ACC112 (cell line): ENCODE measurements around the gene ZNF423.
A peak's percentile ranks its signal among the peaks of the same experiment; 100 is the strongest.

Experiments used
- H2AFZ ChIP-seq: fragments of 200-600 bp; sonication (generic); one replicate; pipeline ENCODE4 v1.6.0; 2017; ENCODE audit warnings: antibody characterized with exemption, low read length; ENCODE audit not compliant: unreplicated experiment
- H3K27ac ChIP-seq: fragments of 200-600 bp; sonication (generic); 2 replicates; pipeline ENCODE4 v1.5.1; 2014; ENCODE audit warnings: low read depth, mild to moderate bottlenecking, antibody characterized with exemption, low read length, moderate library complexity
- H3K27me3 ChIP-seq: fragments of 200-600 bp; sonication (generic); 2 replicates; pipeline ENCODE4 v1.6.1; 2014; ENCODE audit warnings: mild to moderate bottlenecking, antibody characterized with exemption, low read length, moderate library complexity, mixed read lengths; ENCODE audit not compliant: insufficient read depth
- H3K36me3 ChIP-seq: fragments of 200-600 bp; sonication (generic); 2 replicates; pipeline ENCODE4 v1.6.1; 2016; ENCODE audit warnings: mild to moderate bottlenecking, antibody characterized with exemption, low read length, moderate library complexity, mixed read lengths; ENCODE audit not compliant: insufficient read depth
- H3K4me1 ChIP-seq: fragments of 200-600 bp; sonication (generic); one replicate; pipeline ENCODE4 v1.6.1; 2016; ENCODE audit warnings: low read length, mixed read lengths; ENCODE audit not compliant: insufficient read depth, unreplicated experiment, control insufficient read depth
- H3K4me3 ChIP-seq: fragments of 200-600 bp; sonication (generic); 2 replicates; pipeline ENCODE4 v1.5.1; 2014; ENCODE audit warnings: mild to moderate bottlenecking, low read depth, low read length
- H3K79me2 ChIP-seq: fragments of 200-600 bp; sonication (generic); one replicate; pipeline ENCODE4 v1.6.0; 2016; ENCODE audit warnings: low read length; ENCODE audit not compliant: control insufficient read depth, unreplicated experiment, insufficient read depth

ZNF423 gene

DNA sequence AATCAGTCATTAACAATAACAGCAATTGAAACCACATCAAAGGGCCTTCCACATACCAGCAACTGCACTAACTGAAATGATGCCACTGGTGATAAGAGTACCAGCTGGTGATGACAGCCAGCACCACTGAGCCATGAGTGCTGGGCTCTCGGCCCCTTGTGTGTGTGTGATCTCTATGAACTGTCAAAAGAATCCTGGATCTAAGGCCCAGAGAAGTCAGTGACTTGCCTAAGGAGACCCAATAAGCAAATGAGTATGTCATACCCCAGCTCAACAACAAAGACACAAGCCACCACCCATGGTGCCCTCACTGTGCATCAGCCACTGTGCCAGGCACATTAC, 220.9 kb downstream of the ZNF423 start:
- no peaks in the 10 kb centered on the region for H3K27me3 ChIP-seq
- no peak overlapping the region for H3K27ac ChIP-seq
- H3K36me3 ChIP-seq, result no peaks in the 10 kb centered on the region
- H3K79me2 ChIP-seq, result no peaks in the 10 kb centered on the region
- H3K4me1 ChIP-seq, result peaks cover 20% of the 10 kb centered on the region
- no peak overlapping the region for H3K4me3 ChIP-seq
- no peak overlapping the region for H2AFZ ChIP-seq

DNA sequence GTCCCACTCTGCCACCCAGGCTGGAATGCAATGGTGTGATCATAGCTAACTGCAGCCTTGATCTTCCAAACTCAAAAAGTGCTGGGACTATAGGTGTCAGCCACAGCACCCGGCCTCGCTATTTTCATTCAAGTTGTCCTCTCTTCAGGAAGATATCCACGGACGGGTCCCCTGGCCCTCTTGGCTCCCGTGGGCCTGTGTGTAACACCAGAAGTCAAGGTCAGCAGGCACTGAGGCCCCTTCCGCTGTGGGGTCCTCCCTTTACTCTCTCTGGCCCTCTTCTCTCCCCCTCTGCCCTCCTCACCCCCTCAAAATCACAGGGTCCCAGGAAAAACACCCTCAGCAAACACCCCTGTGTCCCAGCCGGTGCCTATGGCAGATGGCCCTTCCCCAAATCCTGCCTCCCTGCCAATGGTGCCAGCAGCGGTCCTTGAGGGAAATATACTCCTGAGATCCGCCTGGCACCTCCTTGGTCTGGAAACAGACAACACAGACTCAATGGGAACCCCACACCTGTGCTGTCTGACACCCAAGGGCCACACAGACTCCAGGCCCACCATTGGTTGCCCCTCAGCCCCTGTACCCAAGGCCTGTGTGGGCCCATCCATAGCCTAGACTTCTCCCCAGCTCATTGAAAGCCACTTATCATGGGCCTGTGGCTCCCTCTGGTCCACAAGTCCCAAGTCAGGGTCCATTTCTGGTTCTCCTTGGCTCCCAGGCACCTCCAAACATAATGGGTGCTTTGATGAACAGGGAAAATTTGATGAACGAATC, 221.5 kb downstream of the ZNF423 start:
- Histone ChIP-seq H3K36me3 (no peaks in the 10 kb centered on the region), H3K4me1 (peaks cover 15% of the 10 kb centered on the region), H3K4me3 (no peak overlapping the region), H3K27me3 (no peaks in the 10 kb centered on the region), H3K79me2 (no peaks in the 10 kb centered on the region), H2AFZ (no peak overlapping the region), H3K27ac (no peak overlapping the region)

GRCh38 chr16:49632795-49633184, 223.1 kb downstream of the ZNF423 start:
- H2AFZ ChIP-seq, result no peak overlapping the region
- no peak overlapping the region for H3K4me3 ChIP-seq
- no peaks in the 10 kb centered on the region for H3K27me3 ChIP-seq
- no peak overlapping the region for H3K27ac ChIP-seq
- H3K36me3 ChIP-seq, result no peaks in the 10 kb centered on the region
- peaks cover 11% of the 10 kb centered on the region for H3K4me1 ChIP-seq
- no peaks in the 10 kb centered on the region for H3K79me2 ChIP-seq

DNA sequence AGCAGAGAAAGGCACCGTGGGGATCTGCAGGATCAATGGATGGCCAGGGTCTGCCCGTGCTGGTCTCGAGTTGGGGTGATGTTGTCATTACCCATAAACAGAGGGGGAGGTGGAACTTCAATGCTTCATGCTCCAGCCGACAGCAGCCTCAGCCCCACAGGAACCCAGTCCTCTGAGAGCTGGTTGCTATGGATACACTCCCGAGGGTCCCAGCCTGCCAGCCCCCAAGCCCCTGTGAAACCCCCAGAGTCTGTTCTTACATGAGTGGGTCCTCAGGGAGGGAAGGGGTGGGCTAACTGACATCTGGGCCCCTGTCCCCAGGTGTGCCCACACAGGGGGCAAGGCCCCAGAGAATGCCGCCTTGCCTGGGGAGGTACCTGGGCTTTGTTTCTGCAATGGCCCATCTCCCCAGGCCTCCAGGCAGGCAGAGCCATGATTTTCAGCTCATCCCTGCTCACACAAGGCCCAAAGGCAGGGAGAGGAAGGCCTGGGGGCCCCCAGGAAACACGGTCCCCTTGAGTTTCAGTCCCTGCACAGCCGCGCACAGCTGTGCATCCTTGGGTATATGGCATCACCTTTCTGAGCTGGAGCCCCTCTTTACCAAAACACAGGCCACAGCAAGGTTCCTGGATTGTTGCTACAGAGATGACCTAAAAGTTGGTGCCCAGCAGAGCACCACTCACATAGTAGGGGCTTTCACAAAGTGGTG, 223.7 kb downstream of the ZNF423 start:
- Histone ChIP-seq H2AFZ (no peak overlapping the region), H3K79me2 (no peaks in the 10 kb centered on the region), H3K36me3 (no peaks in the 10 kb centered on the region), H3K27ac (peak overlapping the region; percentile 19), H3K4me3 (no peak overlapping the region), H3K27me3 (no peaks in the 10 kb centered on the region), H3K4me1 (peaks cover 11% of the 10 kb centered on the region)

GRCh38 chr16:49631187-49632041, 224.5 kb downstream of the ZNF423 start:
- peak overlapping the region; percentile 19 for H3K27ac ChIP-seq
- no peaks in the 10 kb centered on the region for H3K36me3 ChIP-seq
- H3K27me3 ChIP-seq, result no peaks in the 10 kb centered on the region
- no peaks in the 10 kb centered on the region for H3K79me2 ChIP-seq
- H2AFZ ChIP-seq, result peak overlapping the region; percentile 33
- H3K4me3 ChIP-seq, result no peak overlapping the region
- H3K4me1 ChIP-seq, result peaks cover 11% of the 10 kb centered on the region

- no peak overlapping the region for H3K27ac ChIP-seq
- no peak overlapping the region for H2AFZ ChIP-seq
- no peak overlapping the region for H3K4me3 ChIP-seq
- H3K4me1 ChIP-seq, result peaks cover 11% of the 10 kb centered on the region
- H3K36me3 ChIP-seq, result no peaks in the 10 kb centered on the region
- no peaks in the 10 kb centered on the region for H3K79me2 ChIP-seq
- no peaks in the 10 kb centered on the region for H3K27me3 ChIP-seq
Measured at GRCh38 chr16:49630783-49631182, 225.1 kb downstream of the ZNF423 start.

DNA sequence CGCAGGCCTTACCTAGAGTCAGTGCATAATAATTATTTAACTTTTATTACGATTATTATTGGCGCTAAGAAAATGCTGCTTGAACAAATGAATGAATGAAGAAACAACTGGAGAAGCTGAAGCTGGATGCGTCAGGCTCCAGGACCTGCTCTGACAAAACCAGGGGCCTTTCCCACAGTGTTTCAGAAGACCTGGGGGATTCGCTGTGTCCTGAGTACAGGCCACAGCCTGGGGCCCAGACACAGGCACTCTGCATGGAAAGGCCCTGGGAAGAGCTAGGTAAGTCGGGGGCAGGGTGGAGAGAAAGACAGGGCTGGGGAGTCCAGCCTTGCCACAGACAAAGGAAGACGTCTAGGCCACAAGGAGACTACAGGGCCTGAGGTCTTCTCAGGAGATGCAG, 226.1 kb downstream of the ZNF423 start:
- peaks cover 11% of the 10 kb centered on the region for H3K4me1 ChIP-seq
- H3K4me3 ChIP-seq, result no peak overlapping the region
- no peak overlapping the region for H2AFZ ChIP-seq
- H3K27me3 ChIP-seq, result no peaks in the 10 kb centered on the region
- no peaks in the 10 kb centered on the region for H3K36me3 ChIP-seq
- no peak overlapping the region for H3K27ac ChIP-seq
- no peaks in the 10 kb centered on the region for H3K79me2 ChIP-seq

GRCh38 chr16:49628148-49628547, 227.8 kb downstream of the ZNF423 start:
- H3K36me3 ChIP-seq, result no peaks in the 10 kb centered on the region

GRCh38 chr16:49625311-49626065, 230.4 kb downstream of the ZNF423 start:
- Histone ChIP-seq H3K27ac (no peak overlapping the region), H3K79me2 (no peaks in the 10 kb centered on the region), H3K27me3 (no peaks in the 10 kb centered on the region), H2AFZ (no peak overlapping the region), H3K4me1 (peaks cover 16% of the 10 kb centered on the region), H3K36me3 (no peaks in the 10 kb centered on the region), H3K4me3 (no peak overlapping the region)

More at GRCh38 chr16:49628148-49628547, 227.8 kb downstream of the ZNF423 start:
- Histone ChIP-seq H3K27me3 (no peaks in the 10 kb centered on the region), H3K79me2 (no peaks in the 10 kb centered on the region), H2AFZ (no peak overlapping the region), H3K4me3 (no peak overlapping the region), H3K4me1 (peaks cover 11% of the 10 kb centered on the region), H3K27ac (no peak overlapping the region)
